HG03159 (cell line): ENCODE data around the gene IMPDH1.
"Not testable (repeated sequence)": the region's sequence is repeated elsewhere in the genome, so short reads cannot be mapped to it uniquely, and the experiment has no call there.

Experiments used
- ATAC-seq: cut with Tn5 transposase; IDR thresholded peaks from one replicate; pipeline ENCODE4 v1.9.1; 2021; ENCODE audit warnings: mild to moderate bottlenecking, moderate library complexity; ENCODE audit not compliant: unreplicated experiment

IMPDH1 gene

DNA sequence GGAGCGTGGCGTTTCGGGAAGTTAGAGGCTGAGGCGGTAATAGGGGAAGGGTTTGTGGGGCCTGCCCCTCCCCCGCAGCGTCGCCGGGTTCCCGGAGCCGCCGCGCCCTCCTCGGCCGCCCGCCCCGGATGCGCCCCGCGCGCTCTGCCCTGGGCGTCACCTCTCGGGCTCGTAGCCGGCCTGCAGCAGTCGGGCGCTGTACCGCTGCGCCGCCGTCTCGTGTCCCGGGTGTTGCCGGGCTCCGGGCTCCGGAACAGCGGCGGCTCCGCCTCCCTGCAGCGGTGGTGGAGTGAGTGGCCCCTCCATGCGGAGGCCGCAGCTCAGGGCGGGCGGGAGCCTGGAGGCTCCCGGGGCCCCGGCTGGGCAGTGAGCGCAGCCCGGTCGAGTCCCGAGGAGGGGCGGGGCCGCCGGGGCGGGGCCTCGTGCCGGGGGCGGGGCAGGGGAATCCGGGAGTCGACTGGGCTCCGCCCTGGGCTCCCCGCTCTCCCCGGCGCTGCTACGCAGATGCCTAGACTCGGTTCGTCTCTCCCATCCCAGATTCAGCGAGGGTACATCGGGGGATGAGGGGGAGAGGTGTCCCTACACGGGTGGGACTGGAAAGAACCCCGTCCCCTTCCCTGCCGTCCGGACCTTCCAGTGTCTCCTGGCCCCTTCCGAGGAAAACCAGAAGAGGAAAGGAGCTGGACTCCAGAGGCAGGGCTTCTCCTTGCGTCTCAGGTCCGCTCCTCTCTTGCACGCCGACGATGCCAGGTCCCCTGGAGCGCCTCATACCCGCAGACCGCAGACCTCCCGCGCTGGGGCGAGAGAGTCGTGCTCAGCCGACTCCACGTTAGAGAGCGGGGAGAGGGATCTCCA, at the start of gene IMPDH1:
Gene IMPDH1 (minus strand): TSS at position 387 of the 855 bp plus-strand sequence. CDS start 81 bp downstream, at position 306.
- peak; percentile 67 for ATAC-seq

DNA sequence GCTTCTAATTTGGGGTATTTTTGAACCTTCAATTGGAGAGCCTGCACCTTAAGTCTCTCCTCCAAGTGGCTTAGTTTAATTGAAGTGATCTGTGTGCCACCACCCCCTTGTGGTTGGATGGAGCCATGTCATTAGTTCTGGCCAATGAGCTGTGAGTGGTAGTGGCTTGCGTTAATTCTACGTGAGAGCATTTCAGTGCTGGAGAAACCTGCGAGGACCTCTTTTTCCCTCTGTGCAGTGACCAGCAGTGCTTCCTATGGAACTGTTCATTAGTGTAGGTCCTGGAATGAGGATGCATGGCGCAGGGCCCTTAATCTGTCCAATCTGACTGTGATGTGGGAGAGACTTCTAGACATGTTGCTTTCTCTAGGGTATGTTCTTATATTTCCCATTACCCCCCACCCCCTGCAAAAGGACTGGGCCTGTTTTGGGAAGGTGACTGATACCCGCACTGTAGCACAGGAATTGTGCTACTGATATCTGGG, 49.7 kb upstream of the IMPDH1 start:
- peak; percentile 52 for ATAC-seq

DNA sequence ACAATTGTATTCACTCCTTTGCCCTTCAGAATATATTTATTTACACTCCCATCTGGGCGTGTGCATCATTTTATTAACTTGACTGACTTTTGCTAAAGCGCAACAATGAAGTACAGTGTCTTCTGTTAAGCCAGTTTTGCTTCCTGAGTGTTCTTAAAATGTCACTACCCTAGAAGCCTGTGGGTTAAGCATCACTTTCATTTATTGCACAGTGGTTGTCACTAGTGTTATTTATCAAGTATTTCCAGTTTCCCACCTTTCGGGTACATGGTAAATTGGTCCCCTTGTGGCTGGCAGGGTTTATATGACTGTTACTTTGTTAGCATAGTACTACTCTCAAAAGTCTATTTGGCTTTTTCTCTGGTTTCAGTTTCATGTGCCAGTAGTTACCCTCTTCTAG, 49.2 kb upstream of the IMPDH1 start:
- ATAC-seq: peak; percentile 32

DNA sequence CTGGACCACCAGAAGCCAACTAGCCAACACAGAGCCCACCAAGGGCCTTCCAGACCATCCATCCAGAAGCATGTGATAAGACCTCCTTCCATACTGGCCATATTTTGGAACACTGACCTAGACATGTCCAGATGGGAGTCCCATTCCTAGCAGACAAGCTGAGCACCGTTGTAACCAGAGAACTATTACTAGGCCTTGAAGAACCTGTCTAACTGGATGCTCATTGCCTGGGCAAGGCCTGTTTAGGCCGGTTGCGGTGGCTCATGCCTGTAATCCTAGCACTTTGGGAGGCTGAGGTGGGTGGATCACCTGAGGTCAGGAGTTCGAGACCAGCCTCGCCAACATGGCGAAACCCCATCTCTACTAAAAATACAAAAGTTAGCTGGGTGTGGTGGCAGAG, 47.6 kb upstream of the IMPDH1 start:
- not testable (repeated sequence) for ATAC-seq

DNA sequence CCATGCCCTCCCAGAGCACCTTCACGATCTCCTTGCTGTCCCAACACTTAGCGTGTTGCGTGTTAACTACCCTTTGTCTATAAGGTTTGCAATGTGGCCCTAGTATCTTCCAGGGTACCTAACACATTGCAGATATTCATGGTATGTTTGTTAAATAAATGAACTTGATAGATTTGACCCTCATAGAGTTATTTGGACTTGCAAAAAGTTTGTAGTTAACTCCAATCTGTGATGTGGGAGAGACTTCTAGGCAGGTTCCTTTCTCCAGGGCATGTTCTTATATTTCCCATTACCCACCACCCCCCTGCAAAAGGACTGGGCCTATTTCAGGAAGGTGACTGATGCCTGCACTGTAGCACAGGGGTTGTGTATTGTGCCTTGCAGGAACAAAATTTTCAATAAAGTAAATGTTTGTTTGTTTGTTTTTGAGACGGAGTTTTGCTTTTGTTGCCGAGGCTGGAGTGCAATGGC, 46.5 kb upstream of the IMPDH1 start:
- peak; percentile 8 for ATAC-seq

DNA sequence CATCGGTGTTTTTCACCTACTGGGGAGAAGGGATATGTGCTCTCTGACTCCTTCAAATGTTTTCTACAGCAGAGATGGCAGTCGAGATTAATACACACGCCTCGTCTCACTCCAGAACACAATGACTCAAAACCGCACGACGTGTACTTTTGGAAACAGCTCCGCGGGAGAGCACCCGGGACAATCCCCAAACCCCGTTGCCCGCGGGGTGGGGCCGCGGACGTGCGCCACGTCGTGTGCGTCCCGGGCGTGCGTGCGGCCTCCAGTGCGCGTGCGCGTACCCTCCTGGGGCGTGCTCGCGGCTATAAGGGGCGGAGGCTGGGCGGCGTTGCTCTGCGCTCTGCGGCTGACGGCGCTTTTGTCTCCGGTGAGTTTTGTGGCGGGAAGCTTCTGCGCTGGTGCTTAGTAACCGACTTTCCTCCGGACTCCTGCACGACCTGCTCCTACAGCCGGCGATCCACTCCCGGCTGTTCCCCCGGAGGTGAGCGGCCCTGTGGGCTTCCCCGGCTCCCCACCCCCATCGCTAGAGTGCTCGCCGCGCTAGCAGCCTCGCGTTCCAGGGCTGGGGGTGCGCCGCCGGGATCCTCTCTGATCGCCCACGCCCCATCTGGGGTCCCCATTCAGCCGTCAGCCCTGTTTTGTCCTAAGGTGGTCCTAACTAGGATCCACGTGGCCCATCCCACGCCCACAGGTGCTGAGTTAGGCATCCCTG, 45.9 kb upstream of the IMPDH1 start, which contains the start of gene HILPDA:
Gene HILPDA (plus strand): TSS at position 336 of the 712 bp plus-strand sequence. CDS start 1,391 bp downstream, outside the sequence.
- ATAC-seq: peak; percentile 80

DNA sequence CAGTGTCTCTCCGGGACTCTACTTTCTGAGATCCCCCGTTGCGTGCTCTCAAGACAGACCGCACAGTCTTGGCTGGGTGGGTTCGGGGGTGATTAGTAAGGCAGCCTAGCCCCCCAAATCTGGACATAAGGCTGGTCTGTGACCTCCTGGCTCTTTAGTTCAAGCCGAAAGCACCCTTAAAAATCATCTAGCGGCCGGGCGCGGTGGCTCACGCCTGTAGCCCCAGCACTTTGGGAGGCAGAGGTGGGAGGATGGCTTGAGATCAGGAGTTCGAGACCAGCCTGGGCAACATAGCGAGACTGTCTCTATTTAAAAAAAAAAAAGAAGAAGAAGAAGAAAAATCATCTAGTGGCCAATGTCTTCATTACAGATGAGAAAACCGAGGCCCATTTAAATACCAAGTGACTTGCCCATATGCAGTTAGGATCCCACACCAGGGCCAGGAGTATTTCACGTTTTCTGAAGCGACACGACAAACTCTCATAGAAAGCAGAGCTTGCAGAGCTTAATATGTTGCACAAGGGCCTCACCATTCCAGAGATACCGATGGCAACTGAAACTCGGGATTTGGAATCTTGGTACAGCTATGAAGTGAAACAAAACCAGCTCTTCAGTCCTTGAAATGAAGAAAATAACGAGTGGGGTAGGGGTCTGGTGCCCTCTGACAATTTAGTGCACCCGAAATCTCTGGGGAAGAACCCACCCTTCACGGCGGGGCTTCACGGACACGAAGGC, 45.2 kb upstream of the IMPDH1 start:
- no peak for ATAC-seq

DNA sequence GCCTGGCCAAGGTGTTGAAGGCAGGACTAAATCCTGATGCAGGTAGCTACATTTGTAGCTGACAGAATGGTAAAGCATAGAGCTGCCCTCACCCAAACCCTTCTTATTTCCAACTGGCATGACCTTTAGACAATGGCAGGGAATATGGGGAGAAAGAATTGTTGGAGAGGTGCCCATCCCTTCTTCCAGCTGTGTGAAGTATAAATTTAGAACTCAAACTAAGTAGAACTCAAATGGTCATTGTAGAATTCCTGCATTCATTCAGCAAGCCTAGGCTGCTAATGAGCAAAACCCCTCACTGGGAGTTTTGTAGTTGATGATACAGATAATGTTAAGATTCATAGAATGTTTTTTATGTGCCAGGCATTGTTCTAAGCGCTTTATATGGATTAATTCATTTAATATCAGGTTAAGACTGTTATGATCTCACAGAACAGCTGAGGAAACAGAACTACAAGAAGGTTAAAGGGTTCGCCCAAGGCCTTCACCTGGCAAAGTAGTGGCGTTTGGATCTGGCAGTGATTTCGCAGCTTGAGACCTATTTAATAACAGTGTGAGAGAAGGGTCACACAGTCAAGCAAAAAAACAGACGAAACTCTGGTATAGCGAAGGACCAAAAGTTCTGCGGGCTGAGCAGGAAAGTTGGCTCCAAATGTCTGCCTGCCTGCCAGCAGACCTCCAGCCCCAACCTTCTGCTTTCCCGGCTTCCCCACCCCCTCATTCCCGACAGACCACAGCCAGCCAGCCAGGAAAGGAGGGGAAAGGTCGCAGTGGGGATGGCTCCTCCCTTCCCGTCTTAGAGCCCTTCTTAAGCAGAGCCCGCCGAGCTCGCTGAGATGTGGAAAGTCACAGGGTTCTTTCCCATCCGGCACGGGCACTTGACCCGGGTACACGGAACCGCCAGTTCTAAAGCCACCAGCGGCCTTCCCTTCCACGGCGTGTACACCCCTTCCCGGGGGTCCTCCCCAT, 44.3 kb upstream of the IMPDH1 start:
- ATAC-seq: no peak

DNA sequence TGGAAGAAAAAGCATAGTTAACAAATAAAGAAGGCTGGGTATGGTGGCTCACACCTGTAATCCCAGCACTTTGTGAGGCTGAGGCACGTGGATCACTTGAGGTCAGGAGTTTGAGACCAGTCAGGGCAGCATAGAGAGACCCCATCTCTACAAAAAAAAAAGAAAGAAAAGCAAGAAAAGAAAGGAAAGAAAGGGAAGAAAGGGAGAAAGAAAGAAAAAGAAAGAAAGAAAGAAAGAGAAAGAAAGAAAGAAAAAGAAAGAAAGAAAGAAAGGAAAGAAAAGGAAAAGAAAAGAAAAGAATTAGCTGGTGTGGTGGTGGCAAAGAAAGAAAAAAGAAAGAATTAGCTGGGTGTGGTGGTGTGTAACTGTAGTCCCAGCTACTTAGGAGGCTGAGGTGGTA, 42.8 kb upstream of the IMPDH1 start:
- no peak for ATAC-seq

DNA sequence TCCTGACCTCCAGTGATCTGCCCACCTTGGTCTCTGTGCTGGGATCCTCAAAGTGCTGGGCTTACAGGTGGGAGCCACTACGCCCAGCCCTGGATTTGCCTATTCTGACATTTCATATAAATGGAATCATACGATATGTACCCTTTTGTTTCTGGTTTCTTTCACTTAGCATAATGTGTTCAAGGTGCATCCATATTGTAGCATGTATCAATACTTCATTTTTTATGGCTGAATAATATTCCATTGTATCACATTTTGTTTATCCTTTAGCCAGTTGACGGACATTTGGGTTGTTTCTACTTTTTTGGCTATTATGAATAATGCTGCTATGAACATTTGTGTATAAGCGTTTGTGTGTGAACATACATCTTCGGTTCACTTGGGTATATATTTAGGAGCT, 41.1 kb upstream of the IMPDH1 start:
- no peak for ATAC-seq

DNA sequence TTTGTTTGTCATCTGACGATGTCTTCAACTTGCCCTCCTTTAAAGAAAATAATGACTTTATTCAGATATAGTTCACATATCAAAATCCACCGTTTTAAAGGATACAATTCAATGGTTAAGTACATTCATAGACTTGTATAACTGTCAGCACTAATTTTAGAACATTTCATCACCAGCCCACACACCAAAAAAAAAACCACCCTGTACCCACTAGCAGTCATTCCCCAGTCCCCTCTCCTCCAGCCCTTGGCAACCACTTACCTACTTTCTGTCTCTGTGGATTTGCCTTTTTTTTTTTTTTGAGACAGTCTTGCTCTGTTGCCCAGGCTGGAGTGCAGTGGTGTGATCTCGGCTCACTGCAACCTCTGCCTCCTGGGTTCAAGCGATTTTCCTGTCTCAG, 40.6 kb upstream of the IMPDH1 start:
- no peak for ATAC-seq

DNA sequence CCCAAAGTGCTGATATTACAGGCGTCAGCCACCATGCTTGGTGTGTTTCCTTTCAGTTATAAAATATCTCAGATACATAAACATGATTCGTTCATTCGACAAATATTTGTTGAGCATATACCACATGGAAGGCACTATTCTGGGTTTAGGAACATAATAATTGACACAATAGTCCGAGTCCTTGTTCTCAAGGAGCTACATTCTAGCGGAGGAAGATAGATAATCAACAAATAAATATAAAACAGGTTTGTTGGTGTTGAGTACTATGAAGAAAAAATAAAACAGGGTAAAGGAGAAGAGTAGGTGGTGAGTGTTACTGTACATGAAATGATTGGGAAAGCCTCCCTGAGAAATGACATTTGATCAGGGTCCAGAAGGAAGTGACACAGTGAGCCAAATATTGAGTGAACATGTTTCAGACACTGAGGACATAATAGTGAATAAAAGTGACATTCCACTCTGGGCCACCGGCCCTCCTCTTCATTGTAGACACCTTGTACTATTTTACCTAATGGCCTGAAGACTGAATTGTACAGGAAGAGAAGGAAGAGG, 39.0 kb upstream of the IMPDH1 start:
- ATAC-seq: no peak

DNA sequence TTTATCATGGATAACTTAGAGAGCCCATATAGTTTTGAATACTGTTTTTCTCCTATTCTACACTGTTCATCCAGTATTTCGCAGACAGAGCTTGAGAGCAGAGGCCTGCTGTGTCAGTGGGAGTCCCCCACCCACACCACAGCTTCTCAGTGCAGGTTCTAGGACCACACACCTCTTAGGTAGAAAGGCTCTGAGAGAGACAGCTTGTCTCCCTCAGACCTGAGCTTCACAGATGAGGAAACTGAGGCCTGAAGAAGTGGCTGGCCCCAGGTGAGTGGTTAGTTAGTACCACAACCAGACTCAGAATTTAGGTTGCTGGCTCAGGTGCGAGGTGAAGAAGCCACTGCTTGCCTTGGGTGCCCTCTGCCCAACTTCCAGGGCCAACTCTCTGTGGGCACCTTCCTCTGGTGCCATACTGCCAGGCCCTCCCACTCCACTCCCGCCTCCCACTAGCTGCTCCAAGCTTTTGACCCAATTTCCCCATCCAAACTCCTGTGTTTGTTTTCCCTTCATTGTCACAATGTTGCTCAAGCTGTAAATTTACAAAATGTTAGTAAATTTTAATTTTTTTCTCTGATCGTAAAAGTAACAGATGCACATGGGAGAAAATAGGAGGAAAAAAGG, 38.3 kb upstream of the IMPDH1 start:
- ATAC-seq: no peak

DNA sequence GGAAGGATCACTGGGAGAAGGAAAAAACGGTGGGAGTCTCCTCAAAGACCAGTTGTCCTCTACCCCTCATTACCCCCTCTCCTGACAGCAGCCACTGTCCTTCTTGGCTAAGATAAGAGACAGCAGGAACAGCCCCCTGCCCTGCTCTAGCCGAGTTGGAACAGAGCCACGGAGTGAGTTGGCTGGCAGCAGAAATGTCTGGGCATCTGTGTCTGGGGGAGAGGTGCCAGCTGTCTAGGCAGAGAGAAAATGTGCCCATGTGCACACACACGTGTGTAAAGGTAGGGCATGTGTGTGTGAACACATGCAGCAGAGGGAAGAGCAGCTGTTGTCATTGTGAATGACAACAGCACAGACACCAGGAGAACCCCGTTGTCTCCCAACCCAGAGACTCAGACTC, 36.5 kb upstream of the IMPDH1 start:
- ATAC-seq: no peak

DNA sequence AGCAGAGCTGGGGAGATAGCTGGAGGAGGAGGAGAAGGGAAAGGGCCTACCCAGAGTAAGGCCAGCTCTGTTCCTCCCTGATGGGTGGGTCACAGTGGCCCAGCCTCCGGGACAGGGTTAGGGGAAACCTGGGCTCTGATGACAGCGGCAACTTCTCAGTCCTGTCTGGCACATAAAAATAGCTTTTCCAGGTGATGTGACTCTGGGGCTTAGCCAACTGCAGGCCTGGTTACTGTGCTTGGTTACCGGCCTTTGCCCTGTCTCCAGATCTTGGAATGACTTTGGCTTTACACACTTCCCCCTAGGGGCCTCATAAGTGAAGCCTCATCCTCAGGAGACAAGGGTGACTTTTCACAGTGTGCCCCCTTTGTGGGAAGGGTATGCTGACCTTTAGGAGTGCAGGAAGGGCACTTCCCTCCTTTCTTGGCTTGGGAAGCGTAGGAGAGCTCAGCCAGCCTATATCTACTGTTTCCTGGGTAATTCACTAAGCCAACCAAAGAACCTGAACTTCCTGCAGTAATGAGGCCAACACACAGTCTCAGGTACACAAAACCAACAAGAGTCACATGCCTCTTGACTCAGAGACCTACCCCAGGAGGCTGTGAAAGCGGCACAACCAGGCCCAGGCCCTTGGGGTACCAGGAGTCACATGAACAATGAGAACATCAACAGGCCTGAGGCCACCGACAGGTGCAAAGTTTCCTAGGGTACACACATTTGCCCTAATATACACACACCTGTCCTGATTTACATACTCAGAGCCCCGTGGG, 34.2 kb upstream of the IMPDH1 start:
- no peak for ATAC-seq

DNA sequence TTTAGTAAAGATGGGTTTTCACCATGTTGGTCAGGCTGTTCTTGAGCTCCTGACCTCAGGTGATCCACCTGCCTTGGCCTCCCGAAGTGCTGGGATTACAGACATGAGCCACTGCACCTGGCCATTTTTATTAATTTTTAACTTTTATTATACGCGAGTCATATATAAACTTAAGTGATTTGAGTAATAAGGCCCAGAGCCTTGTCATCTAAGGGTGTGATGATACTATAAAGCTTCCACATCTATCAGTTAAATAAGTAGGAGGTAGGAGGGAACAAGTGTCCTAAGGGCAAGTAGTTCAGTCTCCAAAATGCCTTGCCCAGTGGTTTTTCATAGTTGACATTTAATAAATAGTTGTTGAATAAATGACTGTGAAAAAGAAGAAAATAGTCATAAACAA, 32.6 kb upstream of the IMPDH1 start:
- ATAC-seq: no peak

DNA sequence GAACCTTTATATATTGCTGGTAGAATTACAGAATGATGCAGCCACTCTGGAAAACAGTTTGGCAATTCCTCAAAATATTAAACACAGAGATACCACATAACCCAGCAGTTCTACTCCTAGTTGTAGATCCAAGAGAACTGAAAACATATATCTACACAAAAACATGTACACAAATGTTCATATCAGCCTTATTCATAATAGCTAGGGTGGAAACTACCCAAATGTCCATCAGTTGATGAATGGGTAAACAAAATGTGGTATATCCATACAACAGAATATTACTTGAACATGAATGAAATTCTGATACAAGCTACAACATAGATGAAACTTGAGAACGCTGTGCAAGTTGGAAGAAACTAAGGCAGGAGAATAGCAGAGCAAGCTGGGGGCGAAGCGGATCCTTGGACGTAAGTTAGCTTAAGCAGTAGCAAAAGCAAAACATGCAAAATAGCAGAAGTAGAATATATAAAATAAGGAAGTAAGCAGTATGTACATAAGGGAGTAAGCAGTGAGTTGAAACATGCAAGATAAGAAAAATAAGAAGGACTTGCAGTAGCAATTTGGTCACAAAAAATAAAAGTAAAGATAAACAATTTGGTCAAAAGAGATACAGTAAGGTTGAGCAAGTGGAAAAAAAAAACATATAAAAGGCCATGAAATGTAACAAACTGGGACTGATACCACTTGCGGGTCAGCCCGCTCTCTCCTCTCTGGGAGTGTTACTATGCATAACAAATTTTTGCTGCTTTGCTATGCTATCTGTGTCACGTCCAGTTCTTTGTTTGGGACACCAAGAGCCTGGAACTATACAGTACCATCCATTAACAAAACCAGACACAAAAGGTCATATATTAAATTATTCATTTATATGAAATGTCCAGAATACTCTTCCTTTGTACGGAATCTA, 27.9 kb upstream of the IMPDH1 start:
- ATAC-seq: peak; percentile 88
